ENCODE results near the gene KRCC1.

GRCh38 chr2:88053296-88053695 lies 2.3 kb downstream of the KRCC1 start:
- no peak for TF ChIP-seq POLR2A (IDR thresholded peaks at IDR 0.05; ENCODE audit: low read length)
- TF ChIP-seq MAX (IDR thresholded peaks at IDR 0.05) = no peak
- no peak for TF ChIP-seq CTCF (IDR thresholded peaks at IDR 0.05)
- no peak for TF ChIP-seq MAZ (IDR thresholded peaks at IDR 0.05; ENCODE audit: borderline replicate concordance, low read depth, low read length)
- no peak for TF ChIP-seq KDM1A (IDR thresholded peaks at IDR 0.05; ENCODE audit: low read depth)
- no peak for TF ChIP-seq CEBPB (IDR thresholded peaks at IDR 0.05)
- no peak for TF ChIP-seq REST (IDR thresholded peaks at IDR 0.05)

Data from A549 (cell line).